Measurements from ENCODE around the gene JTB. TPM values are rescaled to one million over a fixed set of nuclear protein-coding genes. Genes with fewer than 3 reads are reported as not detected.

The JTB gene
- total RNA-seq, 1 experiment from 2014 or later, result 194 TPM

DNA sequence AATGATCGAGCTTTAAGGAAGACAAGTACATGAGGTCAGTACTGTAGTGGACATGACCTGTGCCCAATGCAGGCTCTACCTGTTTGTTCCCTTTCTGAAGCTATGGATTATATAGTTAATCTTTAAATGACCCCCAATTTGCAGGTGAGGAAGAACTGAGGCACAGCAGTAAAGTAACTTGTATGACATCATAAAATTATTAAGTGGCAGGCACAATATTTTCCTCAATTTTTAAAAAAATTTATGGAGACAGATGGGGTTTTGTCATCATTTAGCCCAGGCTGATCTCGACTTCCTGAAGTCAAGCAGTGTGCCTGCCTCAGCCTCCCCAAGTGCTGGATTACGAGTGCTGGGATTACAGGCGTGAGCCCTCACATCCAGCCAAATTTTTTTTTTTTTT lies 51.1 kb downstream of the JTB start:
- POLR2A ChIA-PET, result interaction anchor here (7.5 to 7.8 kb wide), 2 partner anchors 19 to 36 kb away, joined by 98 to 117 read pairs; partner anchors contain the start of genes DENND4B and SLC39A1
- H3K4me3 Mint-ChIP-seq (ENCODE audit: unreplicated experiment), result no peak overlapping the region
- no peak overlapping the region for H3K27ac Mint-ChIP-seq (ENCODE audit: low read depth, unreplicated experiment)
- no peaks in the 10 kb centered on the region for H3K9me3 Mint-ChIP-seq (ENCODE audit: unreplicated experiment)
- CTCF ChIA-PET, result interaction anchor here (1.1 kb wide), 1 partner anchor 20 kb away, joined by 6 read pairs; the partner anchor contains the start of gene DENND4B
- H3K27me3 Mint-ChIP-seq (ENCODE audit: insufficient read depth, unreplicated experiment), result no peaks in the 10 kb centered on the region
- H3K36me3 Mint-ChIP-seq (ENCODE audit: insufficient read depth, unreplicated experiment), result peaks cover 22% of the 10 kb centered on the region
- peaks cover 9% of the 10 kb centered on the region for H3K4me1 Mint-ChIP-seq (ENCODE audit: insufficient read depth, unreplicated experiment)
- no peak for TF ChIP-seq CTCF (IDR thresholded peaks at IDR 0.05; ENCODE audit: unreplicated experiment)
- BruUV-seq (replicated peaks), result no TSS peak
- intact Hi-C loops (cut with micrococcal nuclease), result no loop called here
- DNase-seq (ENCODE audit: unreplicated experiment), result no peak

Small RNA genes lying within 50 kb of the gene (microRNA-seq; reads per million reads assigned to microRNA genes)
- gene MIR6737, result 0.40 reads per million

Other genes starting within 250 kb of the JTB start
- 68.7 and 88.3 TPM in 2 replicates for gene INTS3, start 249.6 kb downstream of the JTB start, total RNA-seq (2022)
- 11.1 and 12.8 TPM in 2 replicates for gene SLC27A3, start 202.3 kb downstream of the JTB start, total RNA-seq (2022)
- 95.5 and 108 TPM in 2 replicates for gene GATAD2B, start 54.7 kb downstream of the JTB start, total RNA-seq (2022)
- gene DENND4B, start 31.0 kb downstream of the JTB start, total RNA-seq (2022), result 59.6 and 79.1 TPM in 2 replicates
- gene CRTC2, start 19.1 kb downstream of the JTB start, total RNA-seq (2022), result 47.0 and 55.1 TPM in 2 replicates
- gene SLC39A1, start 14.1 kb downstream of the JTB start, total RNA-seq (2022), result 124 and 159 TPM in 2 replicates
- 14.7 and 17.6 TPM in 2 replicates for gene CREB3L4, start 9.8 kb downstream of the JTB start, total RNA-seq (2022)
- 63.1 and 71.6 TPM in 2 replicates for gene RAB13, start 8.7 kb upstream of the JTB start, total RNA-seq (2022)
- 3,026 and 3,064 TPM in 2 replicates for gene RPS27, start 13.1 kb upstream of the JTB start, total RNA-seq (2022)
- 0.05 and 0.10 TPM in 2 replicates for gene NUP210L, start 177.4 kb upstream of the JTB start, total RNA-seq (2022)
- 625 and 698 TPM in 2 replicates for gene TPM3, start 214.4 kb upstream of the JTB start, total RNA-seq (2022)
- gene CFAP141, start 228.7 kb upstream of the JTB start, total RNA-seq (2022), result not detected in 2 replicates
- gene UBAP2L, start 243.3 kb upstream of the JTB start, total RNA-seq (2022), result 219 and 223 TPM in 2 replicates

Measured in MCF 10A (cell line).